ENCODE data around the gene GADD45B. TPM values are rescaled to one million over a fixed set of nuclear protein-coding genes. Genes with fewer than 3 reads are reported as not detected.

GADD45B gene
- total RNA-seq, 1 experiment from 2014 or later = 36.4 TPM

DNA sequence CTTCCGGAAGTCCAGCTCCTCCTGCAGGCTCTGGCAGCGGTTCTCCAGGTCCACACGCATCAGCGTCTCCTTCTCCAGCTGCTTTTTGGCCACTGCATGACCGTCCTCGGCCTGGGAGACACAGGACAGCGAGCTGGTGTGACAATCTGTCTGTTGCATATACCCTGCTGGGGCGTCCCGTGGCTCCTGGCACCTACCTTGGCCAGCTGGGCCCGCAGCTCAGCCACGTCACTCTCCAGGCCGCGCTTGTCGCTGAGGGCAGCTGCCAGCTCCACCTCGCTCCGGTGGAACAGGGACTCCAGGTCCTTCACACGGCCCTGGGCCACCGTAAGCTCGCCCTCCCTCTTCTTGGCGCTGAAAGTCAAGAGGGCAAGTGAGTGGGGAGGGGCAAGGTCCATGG, 37.7 kb upstream of the GADD45B start:
- Histone ChIP-seq H3K9me3 (no peaks in the 10 kb centered on the region), H3K36me3 (peaks cover 19% of the 10 kb centered on the region), H3K4me3 (no peak overlapping the region), H3K27me3 (no peaks in the 10 kb centered on the region)
- no peak for DNase-seq

DNA sequence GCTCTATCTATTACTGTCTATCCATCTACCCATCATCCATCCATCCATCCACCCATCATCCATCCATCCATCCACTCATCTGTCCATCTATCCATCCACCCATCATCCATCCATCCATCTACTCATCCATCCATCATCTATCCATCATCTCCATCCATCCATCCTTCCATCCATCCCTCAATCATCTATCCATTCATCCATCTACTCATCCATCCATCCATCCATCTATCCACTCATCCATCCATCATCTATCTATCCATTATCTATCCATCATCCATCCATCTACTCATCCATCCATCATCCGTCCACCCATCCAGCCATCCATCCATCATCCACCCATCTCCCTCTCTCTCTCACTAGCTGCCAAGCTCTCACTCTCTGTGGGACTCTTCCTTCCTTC, 35.4 kb upstream of the GADD45B start:
- Histone ChIP-seq H3K36me3 (peaks cover 19% of the 10 kb centered on the region), H3K4me3 (no peak overlapping the region), H3K9me3 (no peaks in the 10 kb centered on the region), H3K27me3 (no peaks in the 10 kb centered on the region)
- DNase-seq = no peak

DNA sequence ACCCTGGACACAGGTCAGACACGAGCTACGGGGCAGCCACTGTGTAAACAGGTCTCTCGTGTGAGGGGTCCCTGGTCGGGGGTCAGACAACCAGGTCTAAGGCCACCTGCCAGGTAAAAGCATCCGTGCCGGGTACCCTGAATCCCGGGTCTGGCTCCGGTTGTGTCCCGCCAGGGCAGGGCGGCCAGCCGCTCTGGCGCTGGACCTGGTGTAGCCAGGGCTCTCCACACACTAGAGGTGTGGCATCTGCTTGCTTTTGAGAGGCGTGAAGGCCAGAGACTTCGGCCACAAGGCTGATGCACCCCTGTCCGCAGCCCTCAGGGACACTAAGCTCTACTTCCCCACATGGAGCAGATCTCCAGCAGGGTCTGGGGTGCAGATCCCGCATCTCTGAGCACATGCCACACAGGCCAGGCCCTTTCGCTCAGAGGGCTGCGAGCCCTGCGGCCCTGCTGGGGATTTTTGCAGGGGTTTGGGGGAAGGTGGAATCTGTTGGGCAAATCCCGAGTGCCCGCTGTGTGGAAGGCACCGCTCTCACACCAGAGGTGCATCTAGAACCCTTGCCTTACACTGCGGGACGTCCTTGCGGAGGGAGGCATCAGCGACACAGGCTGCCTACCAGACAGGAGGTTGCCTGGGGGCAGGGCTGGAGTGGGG, 34.7 kb upstream of the GADD45B start:
- Histone ChIP-seq H3K4me3 (no peak overlapping the region), H3K36me3 (peaks cover 19% of the 10 kb centered on the region)
- no peak for DNase-seq

DNA sequence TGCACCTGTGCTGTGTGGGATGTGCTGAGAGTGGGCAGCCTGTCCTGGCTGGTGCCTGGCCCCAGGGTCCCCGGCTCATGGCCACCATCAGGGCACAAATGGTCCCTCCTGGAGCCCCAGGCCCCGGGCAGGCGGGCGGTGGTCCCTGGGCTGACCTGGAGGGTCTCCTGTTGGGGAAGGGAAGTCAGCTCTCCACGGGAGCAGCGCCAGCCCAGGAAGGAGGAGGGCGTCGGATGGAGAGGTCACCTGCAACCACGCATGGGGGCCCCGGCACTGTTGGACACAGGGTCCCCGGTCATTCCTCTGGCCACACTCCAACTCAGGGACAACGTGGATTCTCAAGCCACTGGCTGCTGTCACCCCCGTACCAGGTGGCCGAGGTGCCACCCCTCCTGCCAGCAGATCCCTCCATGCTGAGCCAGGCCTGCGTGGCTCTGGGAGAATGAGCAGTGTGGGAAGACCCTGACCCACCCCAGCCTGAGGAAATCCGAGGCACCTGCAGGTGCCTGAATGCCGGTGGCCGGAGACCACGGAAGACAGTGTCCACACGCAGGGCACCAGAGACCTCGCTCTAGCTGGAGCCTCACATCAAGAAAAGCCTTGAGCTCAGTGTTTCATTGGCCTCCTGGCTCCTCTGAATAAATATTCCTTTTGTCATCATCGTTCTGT, 32.7 kb upstream of the GADD45B start:
- Histone ChIP-seq H3K36me3 (peaks cover 8% of the 10 kb centered on the region), H3K4me3 (no peak overlapping the region), H3K27me3 (no peaks in the 10 kb centered on the region), H3K9me3 (no peaks in the 10 kb centered on the region)
- DNase-seq = no peak

More for the DNA sequence above, 34.7 kb upstream of the GADD45B start:
- Histone ChIP-seq H3K27me3 (no peaks in the 10 kb centered on the region), H3K9me3 (no peaks in the 10 kb centered on the region)

DNA sequence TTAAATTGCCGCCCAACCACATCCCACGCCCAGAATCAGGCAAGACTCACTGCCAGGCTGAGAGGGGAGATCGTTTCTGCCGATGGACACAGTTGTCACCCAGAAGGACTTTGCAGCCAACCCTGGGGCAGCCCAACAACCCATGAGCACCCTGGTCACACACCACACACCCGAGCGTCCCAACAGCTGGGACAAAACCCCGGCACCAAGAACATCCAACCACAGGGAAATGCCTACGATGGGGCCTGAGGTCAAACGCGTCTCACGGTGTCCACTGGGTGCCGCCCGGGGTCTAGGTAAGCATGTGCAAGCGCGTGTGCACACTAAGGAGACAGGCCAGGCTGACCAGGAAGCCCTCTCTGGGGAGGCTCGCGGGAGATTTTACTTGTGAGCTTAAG, 32.1 kb upstream of the GADD45B start:
- H3K9me3 ChIP-seq = no peaks in the 10 kb centered on the region
- DNase-seq = no peak
- H3K4me3 ChIP-seq = no peak overlapping the region
- no peaks in the 10 kb centered on the region for H3K27me3 ChIP-seq
- peaks cover 3% of the 10 kb centered on the region for H3K36me3 ChIP-seq

DNA sequence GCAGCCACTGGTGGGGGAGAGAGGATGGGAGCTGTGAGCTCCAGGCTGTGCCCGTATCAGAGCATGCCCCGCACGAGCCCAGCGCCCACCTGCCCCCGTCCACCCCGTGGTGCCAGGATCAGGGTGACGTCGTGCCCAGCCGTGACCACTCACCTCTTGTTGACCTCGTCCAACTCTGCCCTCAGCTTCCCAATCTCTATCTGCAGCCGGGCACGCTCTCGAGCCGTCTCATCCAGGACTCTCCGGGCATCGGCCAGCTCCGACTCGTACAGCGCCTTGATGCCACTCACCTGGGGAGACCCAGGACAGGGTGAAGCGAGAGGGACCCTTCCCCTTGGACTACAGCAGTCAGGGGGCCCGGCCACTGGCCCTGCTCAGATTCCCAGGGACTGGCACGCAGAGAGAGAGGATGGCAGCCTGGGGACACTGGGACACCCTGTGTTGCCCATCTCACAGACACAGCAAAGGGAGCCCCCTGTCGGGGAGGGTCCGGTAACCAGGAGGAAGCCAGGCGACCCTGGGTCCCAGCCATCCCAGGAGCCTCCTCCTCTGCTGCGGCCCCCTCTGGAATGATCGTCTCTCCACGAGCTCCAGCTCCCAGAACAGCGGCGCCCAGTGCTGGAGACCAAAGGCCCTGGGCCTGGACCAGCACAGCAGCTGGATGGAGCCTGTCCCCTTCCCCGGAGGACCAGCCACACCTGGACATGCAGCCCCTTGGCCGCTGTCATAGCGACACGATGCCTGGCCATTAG, 31.5 kb upstream of the GADD45B start:
- Histone ChIP-seq H3K36me3 (peaks cover 3% of the 10 kb centered on the region; the same call in 1 of the 2 replicates), H3K9me3 (no peaks in the 10 kb centered on the region), H3K27me3 (no peaks in the 10 kb centered on the region), H3K4me3 (no peak overlapping the region)
- no peak for DNase-seq

DNA sequence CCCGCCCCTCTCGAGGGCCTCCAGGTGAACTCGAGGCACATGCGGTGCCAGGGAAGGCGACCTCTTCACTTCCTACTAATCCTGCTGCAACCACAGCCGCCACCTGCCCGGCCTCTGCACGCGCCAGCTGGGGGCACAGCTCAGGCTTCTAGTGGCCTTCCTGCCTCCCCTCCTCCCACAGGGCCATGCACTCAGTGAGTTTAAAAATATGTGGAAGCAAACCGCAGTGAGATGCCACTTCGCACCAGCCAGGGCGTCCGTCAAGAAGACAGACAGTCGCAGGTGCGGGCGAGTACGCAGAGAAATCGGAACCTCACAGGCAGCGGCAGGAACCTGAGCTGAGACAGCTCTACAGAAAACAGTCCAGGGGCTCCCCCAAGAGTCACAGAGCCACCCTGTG, 29.5 kb upstream of the GADD45B start:
- no peaks in the 10 kb centered on the region for H3K9me3 ChIP-seq
- DNase-seq = no peak

DNA sequence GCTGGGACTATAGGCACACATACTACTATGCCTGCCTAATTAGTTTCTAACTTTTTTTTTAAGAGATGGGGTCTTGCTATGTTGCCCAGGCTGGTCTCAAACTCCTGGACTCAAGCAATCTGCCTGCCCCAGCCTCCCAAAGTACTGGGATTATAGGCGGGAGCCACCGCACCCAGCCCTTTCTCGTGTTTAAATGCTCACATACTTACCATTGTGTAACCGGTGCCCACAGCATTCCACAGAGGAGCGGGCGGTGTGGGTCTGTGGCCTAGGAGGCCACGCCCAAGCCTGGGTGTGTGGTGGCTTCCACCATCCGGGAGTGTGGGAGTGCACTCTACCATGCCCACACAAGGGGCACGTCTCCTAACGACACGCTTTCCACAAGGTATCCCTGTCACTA, 26.9 kb upstream of the GADD45B start:
- Histone ChIP-seq H3K4me3 (no peak overlapping the region), H3K36me3 (no peaks in the 10 kb centered on the region), H3K27me3 (no peaks in the 10 kb centered on the region), H3K9me3 (no peaks in the 10 kb centered on the region)
- DNase-seq = no peak

More for the DNA sequence above, 29.5 kb upstream of the GADD45B start:
- Histone ChIP-seq H3K27me3 (no peaks in the 10 kb centered on the region), H3K36me3 (peaks cover 3% of the 10 kb centered on the region; the same call in 1 of the 2 replicates), H3K4me3 (no peak overlapping the region)

DNA sequence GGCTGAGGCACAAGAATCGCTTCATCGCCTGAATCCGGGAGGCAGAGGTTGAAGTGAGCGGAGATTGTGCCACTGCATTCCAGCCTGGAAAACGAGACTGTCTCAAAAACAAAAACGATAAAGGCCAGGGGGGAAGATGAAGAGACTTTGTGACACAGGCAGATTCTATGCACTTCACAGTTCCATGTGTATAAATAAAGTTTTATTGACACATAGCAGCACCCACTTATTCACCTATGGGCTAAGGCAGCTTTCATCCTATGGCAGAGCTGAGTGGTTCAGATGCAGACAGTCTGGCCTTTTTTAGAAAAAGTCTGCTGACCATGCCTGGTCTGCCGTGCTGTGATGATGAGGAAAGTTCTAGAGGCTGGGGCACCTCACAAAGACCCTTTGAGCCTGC, 24.8 kb upstream of the GADD45B start:
- no peak overlapping the region for H3K4me3 ChIP-seq
- no peaks in the 10 kb centered on the region for H3K9me3 ChIP-seq
- no peaks in the 10 kb centered on the region for H3K36me3 ChIP-seq
- no peaks in the 10 kb centered on the region for H3K27me3 ChIP-seq
- no peak for DNase-seq

DNA sequence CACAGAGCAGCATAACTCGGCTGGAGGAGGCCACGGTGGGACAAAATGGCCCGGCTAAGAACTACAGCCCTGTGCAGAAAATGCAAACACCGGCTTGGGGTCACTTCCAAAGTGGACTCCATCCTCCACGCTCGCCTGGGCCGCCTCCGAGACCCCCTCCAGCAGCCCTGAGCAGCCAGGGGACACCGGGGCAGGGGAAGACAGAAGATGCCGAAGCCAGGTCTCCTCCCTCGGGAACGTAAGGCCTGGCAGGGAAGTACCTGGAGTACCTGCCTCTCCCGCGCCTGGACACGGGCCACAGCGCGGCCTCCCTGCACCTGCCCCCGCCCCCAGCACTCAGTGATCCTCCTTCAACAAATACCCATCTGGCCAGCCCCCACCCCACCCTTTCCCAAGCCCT, 24.2 kb upstream of the GADD45B start:
- H3K36me3 ChIP-seq = no peaks in the 10 kb centered on the region
- no peak for DNase-seq
- H3K4me3 ChIP-seq = no peak overlapping the region
- no peaks in the 10 kb centered on the region for H3K9me3 ChIP-seq
- H3K27me3 ChIP-seq = no peaks in the 10 kb centered on the region

DNA sequence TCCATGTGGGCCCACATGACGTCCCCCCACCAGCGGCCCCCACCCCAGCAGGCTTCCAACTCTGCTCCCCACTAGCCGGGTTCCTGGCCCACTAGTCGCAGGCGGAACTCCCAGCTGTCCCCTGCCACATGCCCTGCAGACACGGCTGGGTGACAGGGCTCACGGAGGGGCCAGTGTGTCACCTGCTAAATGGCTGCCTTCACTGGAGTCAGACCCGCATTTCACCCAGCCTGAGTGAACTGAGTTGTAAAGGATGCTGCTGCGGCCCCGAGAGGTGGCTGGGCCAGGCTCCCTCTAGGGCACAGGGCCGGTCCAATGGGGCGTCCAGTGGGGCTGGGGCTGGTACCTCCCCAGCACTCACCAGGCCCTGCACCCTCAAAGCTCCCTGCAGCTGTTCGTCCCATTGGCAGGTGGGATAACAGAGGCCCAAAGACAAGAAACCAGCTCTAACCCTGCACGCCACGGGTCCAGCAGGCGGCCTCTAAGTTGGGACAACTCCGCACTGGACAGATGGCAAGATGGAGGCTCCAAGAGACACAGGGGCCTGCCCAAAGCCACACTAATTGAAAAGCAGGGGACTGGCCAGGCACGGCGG, 22.4 kb upstream of the GADD45B start:
- no peaks in the 10 kb centered on the region for H3K27me3 ChIP-seq
- no peak for DNase-seq
- no peaks in the 10 kb centered on the region for H3K9me3 ChIP-seq
- no peak overlapping the region for H3K4me3 ChIP-seq
- H3K36me3 ChIP-seq = peaks cover 2% of the 10 kb centered on the region; the same call in 1 of the 2 replicates

DNA sequence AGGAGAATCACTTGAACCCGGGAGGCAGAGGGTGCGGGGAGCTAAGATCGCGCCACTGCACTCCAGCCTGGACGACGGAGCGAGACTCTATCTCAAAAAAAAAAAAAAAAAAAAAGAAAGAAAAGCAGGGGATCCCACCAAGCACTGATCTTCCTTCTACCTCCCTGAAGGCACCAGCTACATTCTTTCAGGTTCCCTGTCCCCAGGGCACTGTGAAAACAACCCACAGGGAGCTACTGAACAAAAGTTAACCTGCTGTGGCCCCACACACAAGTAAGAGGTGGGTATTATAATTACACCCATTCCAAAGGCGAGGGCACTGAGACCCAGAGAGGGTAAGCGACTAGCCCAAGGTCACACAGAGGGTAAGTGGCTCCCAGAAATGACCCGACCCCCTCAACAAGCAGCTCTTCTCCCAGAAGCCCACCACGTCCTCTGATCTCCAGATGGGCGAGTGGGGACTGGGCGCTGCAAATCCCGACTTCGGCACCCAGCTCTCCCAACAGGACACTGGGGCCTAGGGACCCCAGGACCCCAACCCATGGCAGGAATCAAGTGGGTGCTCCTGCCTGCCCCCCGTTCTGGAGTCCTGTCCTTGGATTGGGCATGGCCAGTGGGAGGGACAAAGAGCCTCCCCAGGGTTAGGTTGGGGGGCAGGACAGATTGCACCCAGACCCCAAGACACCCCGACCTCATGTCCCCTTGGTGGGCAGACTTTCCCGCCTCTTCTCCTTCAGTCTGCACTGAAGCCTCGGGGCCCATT, 21.5 kb upstream of the GADD45B start:
- DNase-seq = no peak
- H3K4me3 ChIP-seq = no peak overlapping the region
- H3K36me3 ChIP-seq = peaks cover 2% of the 10 kb centered on the region; the same call in 1 of the 2 replicates

DNA sequence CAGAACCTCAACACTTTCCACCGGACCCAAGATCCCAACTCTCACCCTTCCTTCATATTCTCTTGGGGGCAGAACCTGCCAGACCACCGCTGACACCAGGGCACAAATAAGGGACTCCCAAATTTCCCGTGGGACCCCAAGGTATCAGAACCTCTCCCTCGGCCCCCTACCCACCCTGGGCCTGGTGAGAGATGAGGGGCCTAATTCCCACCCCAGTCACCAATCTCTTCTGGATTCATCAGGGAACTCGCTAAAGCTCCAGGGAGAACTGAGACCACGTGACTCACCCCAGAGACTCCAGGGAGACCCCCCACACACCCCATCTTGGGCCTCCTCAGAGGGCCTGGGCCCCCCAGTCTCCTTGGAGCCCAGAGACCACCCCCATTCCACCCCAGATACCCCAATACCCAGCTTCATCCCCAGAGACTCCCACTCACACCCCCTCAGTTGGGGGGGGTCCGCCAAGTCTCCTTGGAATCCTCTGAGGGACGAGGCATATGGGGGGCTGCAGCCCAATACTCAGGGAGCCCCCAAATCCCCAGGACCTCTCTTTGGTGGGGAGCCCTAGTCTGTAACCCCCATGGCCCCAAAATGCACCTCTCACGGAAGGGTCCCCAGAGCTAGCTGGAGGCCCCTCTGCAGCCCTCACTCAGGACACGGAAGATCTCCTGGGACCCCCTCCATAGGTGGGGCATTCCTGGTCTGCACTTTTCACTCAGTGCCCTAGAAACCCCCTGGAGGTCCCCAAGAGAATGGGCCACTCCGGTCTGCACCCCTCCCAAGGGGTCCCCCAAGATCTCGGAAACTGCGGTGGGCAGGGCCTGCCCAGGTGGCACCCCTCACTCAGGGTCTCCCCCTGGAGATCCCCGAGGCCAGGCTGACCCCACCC, 20.7 kb upstream of the GADD45B start:
- Histone ChIP-seq H3K9me3 (no peaks in the 10 kb centered on the region), H3K4me3 (peak overlapping the region; percentile 66), H3K27me3 (no peaks in the 10 kb centered on the region), H3K36me3 (peaks cover 2% of the 10 kb centered on the region; the same call in 1 of the 2 replicates)
- DNase-seq = no peak

More for the DNA sequence above, 21.5 kb upstream of the GADD45B start:
- no peaks in the 10 kb centered on the region for H3K27me3 ChIP-seq
- H3K9me3 ChIP-seq = no peaks in the 10 kb centered on the region

DNA sequence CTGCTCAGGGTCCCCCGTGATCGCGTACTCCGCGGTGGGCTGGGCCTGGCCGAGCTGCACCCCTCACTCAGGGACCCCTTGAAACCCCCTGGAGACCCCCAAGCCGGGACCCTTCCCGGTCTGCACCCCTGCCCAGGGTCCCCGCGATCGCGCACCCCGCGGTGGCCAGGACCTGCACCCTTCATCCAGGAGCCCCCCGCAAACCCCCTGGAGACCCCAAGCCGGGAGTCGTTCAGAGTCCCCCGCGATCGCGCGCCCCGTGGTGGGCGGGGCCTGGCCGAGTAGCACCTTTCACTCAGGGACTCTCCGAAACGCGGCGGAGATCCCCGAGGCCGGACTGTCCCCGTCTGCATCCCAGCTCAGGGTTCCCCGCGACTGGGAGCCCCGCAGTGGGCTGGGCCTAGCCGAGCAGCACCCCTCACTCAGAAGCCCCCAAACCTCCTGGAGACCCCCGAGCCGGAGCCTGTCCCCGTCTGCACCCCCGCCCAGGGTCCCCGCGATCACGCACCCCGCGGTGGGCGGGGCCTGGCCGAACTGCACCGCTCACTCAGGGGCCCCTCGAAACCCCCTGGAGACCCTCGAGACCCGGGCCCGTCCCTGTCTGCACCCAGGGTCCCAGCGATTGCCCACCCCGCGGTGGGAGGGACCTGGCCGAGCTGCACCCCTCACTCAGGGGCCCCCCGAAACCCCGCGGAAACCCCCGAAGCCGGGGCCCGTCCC, 19.9 kb upstream of the GADD45B start:
- H3K4me3 ChIP-seq = peak overlapping the region; percentile 66
- H3K27me3 ChIP-seq = no peaks in the 10 kb centered on the region
- H3K36me3 ChIP-seq = peaks cover 2% of the 10 kb centered on the region; the same call in 1 of the 2 replicates
- peak; percentile 15 for DNase-seq
- H3K9me3 ChIP-seq = no peaks in the 10 kb centered on the region

Data from MG63 (cell line).